CD4-positive, CD25-positive, alpha-beta regulatory T cell (primary cell): ENCODE results near the gene TSHZ3. TPM values are rescaled to one million over a fixed set of nuclear protein-coding genes. Genes with fewer than 3 reads are reported as not detected.
A peak's percentile ranks its signal among the peaks of the same experiment; 100 is the strongest.

ENCODE experiments used
- ATAC-seq, 2 donors: fragments of 150-1000 bp; cut with Tn5 transposase; one replicate each; pipeline ENCODE4 v1.10.0; 2021; ENCODE audit warnings: low read depth in 2 of 2, moderate number of reproducible peaks in 2 of 2, moderate library complexity in 1 of 2
- DNase-seq, 3 donors: peaks; one replicate each; pipeline versions ENCODE4 v3.0.0 to v3.0.0-alpha.2; 2012 to 2022; ENCODE audit warnings: mixed read lengths in 1 of 3
- H3K27ac ChIP-seq: one replicate; pipeline ENCODE4 v1.7.0; 2013; ENCODE audit warnings: mild to moderate bottlenecking, low read length; ENCODE audit not compliant: insufficient read depth, poor library complexity, severe bottlenecking
- H3K27me3 ChIP-seq: one replicate; pipeline ENCODE4 v1.7.0; 2013; ENCODE audit warnings: low read length; ENCODE audit not compliant: control insufficient read depth, insufficient read depth
- H3K36me3 ChIP-seq: one replicate; pipeline ENCODE4 v1.7.0; 2013; ENCODE audit warnings: mild to moderate bottlenecking, low read length, moderate library complexity; ENCODE audit not compliant: control insufficient read depth, insufficient read depth
- H3K4me1 ChIP-seq: 2 replicates; pipeline ENCODE4 v1.7.0; 2013; ENCODE audit warnings: mild to moderate bottlenecking, low read length; ENCODE audit not compliant: insufficient read depth, control insufficient read depth, poor library complexity, severe bottlenecking
- H3K4me3 ChIP-seq: one replicate; pipeline ENCODE4 v1.7.0; 2013; ENCODE audit warnings: low read depth, mild to moderate bottlenecking, low read length, moderate library complexity
- H3K9me3 ChIP-seq, 2 experiments: 1 replicate in 1 of 2; 2 replicates in 1 of 2; pipeline ENCODE4 v1.7.0; 2013; ENCODE audit warnings: low read length in 2 of 2, mild to moderate bottlenecking in 1 of 2, moderate library complexity in 1 of 2; ENCODE audit not compliant: control insufficient read depth in 2 of 2
- H3K27ac Mint-ChIP-seq, 3 donors: one replicate each; pipeline ENCODE4 v1.8.0; 2020 to 2022; ENCODE audit warnings: mild to moderate bottlenecking in 3 of 3, mixed read lengths in 3 of 3, moderate library complexity in 2 of 3
- H3K27me3 Mint-ChIP-seq: one replicate; pipeline ENCODE4 v1.8.0; 2022; ENCODE audit warnings: mild to moderate bottlenecking, mixed read lengths
- H3K36me3 Mint-ChIP-seq: one replicate; pipeline ENCODE4 v1.8.0; 2020; ENCODE audit warnings: mixed read lengths
- H3K4me1 Mint-ChIP-seq, 4 donors: one replicate each; pipeline ENCODE4 v1.8.0; 2020 to 2022; ENCODE audit warnings: mixed read lengths in 4 of 4, mild to moderate bottlenecking in 1 of 4
- H3K4me3 Mint-ChIP-seq, 4 donors: one replicate each; pipeline ENCODE4 v1.8.0; 2020 to 2022; ENCODE audit warnings: mild to moderate bottlenecking in 4 of 4, mixed read lengths in 4 of 4, moderate library complexity in 3 of 4
- H3K9me3 Mint-ChIP-seq, 7 donors: one replicate each; pipeline ENCODE4 v1.8.0; 2020 to 2022; ENCODE audit warnings: mixed read lengths in 7 of 7, mild to moderate bottlenecking in 3 of 7, moderate library complexity in 2 of 7
- polyA plus RNA-seq, 4 donors: library from polyadenylated mRNA; unstranded; fragments of 300-500 nt; fragmentation: Illumina TruSeq; gene quantifications; one replicate each; pipeline ENCODE4 v1.2.3, GENCODE V29; 2021
- total RNA-seq: library from RNA; stranded (reverse); gene quantifications from one replicate; pipeline ENCODE4 v1.2.3, GENCODE V29; 2022

Gene TSHZ3
- total and polyA plus RNA-seq, 5 donors from 2014 or later, result 0.24 to 2.5 (median 0.96) TPM

DNA sequence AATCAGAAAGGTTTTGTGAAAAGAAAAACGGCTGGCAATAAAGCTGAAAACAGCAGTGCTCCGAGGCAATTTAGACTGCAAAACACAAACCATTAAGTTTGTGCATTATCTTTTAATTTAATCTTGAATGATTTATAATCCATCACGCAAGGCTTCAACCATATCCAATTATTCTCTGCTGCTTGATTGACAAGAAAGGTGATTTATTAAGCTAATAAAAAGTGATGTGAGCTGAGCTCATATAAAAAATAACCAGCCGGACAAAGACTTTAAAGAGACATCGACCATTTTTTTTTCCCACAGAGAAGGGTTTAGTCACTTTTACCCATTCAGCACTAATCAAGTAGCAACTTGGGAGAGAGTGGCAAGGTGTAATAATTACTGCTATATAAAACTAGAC lies 33.6 kb downstream of the TSHZ3 start:
- H3K27ac Mint-ChIP-seq, result no peak overlapping the region
- H3K27me3 ChIP-seq, result no peaks in the 10 kb centered on the region
- H3K4me3 Mint-ChIP-seq, result no peak overlapping the region
- no peaks in the 10 kb centered on the region for H3K9me3 ChIP-seq
- no peak overlapping the region for H3K27ac ChIP-seq
- no peaks in the 10 kb centered on the region for H3K36me3 ChIP-seq
- no peak overlapping the region for H3K4me3 ChIP-seq
- H3K4me1 Mint-ChIP-seq, result no peaks in the 10 kb centered on the region
- peaks cover 4% of the 10 kb centered on the region for H3K27me3 Mint-ChIP-seq
- DNase-seq, result no peak
- no peaks in the 10 kb centered on the region for H3K4me1 ChIP-seq
- no peak for ATAC-seq
- H3K9me3 Mint-ChIP-seq, result no peaks in the 10 kb centered on the region
- H3K36me3 Mint-ChIP-seq, result no peaks in the 10 kb centered on the region

DNA sequence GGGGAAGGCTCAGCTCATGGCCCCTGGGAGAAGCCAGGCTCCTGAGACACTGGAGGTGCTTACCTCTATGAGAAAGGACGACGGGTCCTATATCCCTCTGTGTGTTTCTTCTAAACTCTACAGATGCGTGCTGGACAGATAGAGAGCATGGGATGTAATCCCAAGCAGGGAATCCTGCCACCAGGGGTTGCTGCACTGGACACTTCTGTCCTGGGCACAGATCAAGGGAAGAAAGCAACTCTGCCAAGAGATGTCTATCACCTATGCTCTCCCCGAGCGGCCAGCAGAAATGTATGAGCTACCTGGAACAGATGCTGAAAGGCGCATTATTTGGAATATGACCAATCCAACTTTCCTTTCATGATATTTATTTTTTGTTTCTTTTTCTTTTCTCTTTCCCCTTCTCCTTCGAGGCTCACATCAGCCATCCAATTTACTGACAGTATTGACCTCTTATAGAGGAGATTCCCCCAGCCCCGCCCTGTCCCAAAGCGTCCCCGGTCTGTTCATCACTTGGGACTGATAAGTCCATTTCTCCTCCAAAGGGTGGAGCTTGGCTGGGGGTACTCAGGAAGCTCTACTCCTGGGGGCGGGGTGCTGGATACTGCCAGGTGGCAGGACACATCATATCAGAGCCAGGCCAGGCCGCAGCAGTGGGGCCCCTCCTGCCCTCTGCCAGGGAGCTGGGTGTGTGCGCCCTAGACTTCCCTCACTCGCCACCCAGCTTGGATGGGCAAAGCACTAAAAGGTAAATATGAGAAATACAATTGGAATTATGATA lies 34.2 kb downstream of the TSHZ3 start:
- H3K4me1 ChIP-seq, result no peaks in the 10 kb centered on the region
- Mint-ChIP-seq H3K27ac (no peak overlapping the region), H3K27me3 (peaks cover 4% of the 10 kb centered on the region)

DNA sequence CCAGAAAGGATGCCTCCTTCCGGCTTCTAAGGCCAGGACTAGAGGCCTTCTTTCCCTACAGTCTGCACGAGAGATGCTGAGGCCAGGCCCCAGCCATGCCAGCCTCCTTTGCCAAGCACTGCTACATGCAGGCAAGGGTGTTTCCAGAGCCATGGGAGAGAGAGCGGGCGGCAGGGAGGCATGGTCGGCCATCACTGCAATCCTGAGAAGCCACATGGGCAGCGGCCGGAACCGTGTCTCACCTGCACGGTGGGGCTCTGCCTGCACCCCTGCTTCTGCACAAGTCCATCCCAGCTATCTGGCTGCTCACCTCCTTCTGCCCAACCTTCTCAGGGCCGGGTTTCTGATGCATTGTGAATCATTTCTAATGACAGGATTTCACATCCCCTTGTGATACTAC lies 35.1 kb downstream of the TSHZ3 start:
- no peaks in the 10 kb centered on the region for H3K36me3 Mint-ChIP-seq
- H3K27ac Mint-ChIP-seq, result no peak overlapping the region
- Histone ChIP-seq H3K4me1 (no peaks in the 10 kb centered on the region), H3K36me3 (no peaks in the 10 kb centered on the region), H3K9me3 (no peaks in the 10 kb centered on the region), H3K4me3 (no peak overlapping the region), H3K27me3 (no peaks in the 10 kb centered on the region), H3K27ac (no peak overlapping the region)
- H3K27me3 Mint-ChIP-seq, result peaks cover 4% of the 10 kb centered on the region
- no peaks in the 10 kb centered on the region for H3K4me1 Mint-ChIP-seq
- no peak for DNase-seq
- H3K4me3 Mint-ChIP-seq, result peak overlapping the region in 1 of 4 donors; percentile 11
- no peaks in the 10 kb centered on the region for H3K9me3 Mint-ChIP-seq
- ATAC-seq, result no peak

More for the DNA sequence above, 34.2 kb downstream of the TSHZ3 start:
- Mint-ChIP-seq H3K4me1 (no peaks in the 10 kb centered on the region), H3K9me3 (no peaks in the 10 kb centered on the region), H3K4me3 (no peak overlapping the region), H3K36me3 (no peaks in the 10 kb centered on the region)
- no peaks in the 10 kb centered on the region for H3K9me3 ChIP-seq
- DNase-seq (no peak), ATAC-seq (no peak)
- H3K27me3 ChIP-seq, result no peaks in the 10 kb centered on the region
- H3K27ac ChIP-seq, result no peak overlapping the region
- H3K36me3 ChIP-seq, result no peaks in the 10 kb centered on the region
- H3K4me3 ChIP-seq, result no peak overlapping the region

DNA sequence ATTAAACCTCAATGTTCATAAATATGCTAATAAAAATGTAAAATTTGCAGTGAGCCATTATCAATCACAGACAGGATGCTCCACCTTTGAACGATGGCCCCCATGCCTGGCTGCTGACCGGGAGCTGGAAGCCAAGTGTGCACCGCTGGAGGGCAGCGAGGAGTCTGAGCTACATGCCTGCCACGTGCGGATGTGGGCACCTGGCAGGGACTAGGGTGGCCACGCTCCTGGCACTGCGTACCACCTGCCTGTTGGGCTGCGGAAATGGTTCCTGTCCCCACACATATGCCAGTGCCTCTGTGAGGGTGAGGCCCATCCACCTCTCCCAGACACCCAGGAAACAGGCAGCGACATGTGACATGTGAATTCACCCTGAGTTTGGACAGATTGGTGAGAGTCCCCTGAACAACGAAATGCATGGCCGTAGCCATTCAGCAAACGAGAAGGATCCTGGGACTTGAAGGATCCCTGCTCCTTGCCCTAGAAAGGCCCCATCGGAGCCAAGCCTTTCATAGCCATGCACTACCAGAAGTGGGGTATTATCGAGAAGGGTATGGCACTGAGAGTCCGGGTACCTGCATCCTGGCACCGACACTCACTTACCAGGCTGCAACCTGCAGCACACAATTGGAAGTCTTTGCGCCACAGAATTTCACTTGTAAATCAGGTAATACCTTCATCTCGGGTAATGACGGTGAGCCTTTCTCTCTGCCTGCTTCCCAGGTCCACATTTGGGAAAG lies 35.8 kb downstream of the TSHZ3 start:
- peaks cover 4% of the 10 kb centered on the region for H3K27me3 Mint-ChIP-seq
- no peak overlapping the region for H3K4me3 Mint-ChIP-seq
- no peaks in the 10 kb centered on the region for H3K36me3 Mint-ChIP-seq
- H3K36me3 ChIP-seq, result no peaks in the 10 kb centered on the region
- H3K9me3 Mint-ChIP-seq, result no peaks in the 10 kb centered on the region
- no peak overlapping the region for H3K27ac ChIP-seq
- H3K4me1 Mint-ChIP-seq, result no peaks in the 10 kb centered on the region
- no peak overlapping the region for H3K27ac Mint-ChIP-seq
- H3K4me3 ChIP-seq, result no peak overlapping the region
- no peaks in the 10 kb centered on the region for H3K9me3 ChIP-seq
- no peaks in the 10 kb centered on the region for H3K27me3 ChIP-seq
- no peak for DNase-seq
- H3K4me1 ChIP-seq, result no peaks in the 10 kb centered on the region
- no peak for ATAC-seq

DNA sequence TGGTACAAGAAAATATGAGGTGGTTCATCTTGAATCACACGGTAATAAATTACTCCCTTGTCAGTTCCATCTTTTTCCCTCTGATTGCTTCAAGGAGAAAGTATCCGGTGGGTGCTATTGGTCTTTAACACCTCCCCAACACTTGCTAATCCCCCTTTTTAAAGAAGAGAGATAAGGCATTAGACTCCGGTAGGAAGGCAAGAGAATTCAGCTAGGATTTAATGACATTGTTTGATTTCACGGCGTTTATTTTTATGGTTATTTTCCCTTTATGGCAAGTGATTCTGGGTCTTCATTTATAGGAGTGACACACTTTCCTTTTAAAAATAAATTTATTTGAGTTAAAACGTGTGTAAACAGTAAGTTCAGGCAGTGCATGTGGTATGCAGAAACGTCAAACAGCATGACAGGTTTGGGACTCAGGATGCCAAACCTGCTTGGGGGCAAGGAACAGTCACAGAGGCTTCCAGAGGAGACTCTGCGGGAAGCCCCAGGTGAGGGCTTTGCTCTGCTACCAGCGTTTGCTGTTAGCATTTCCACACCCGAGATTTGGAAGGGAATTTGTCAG lies 36.5 kb downstream of the TSHZ3 start:
- Mint-ChIP-seq H3K9me3 (no peaks in the 10 kb centered on the region), H3K27me3 (peaks cover 4% of the 10 kb centered on the region), H3K27ac (no peak overlapping the region), H3K4me3 (no peak overlapping the region), H3K36me3 (no peaks in the 10 kb centered on the region), H3K4me1 (no peaks in the 10 kb centered on the region)
- no peak overlapping the region for H3K4me3 ChIP-seq
- H3K36me3 ChIP-seq, result no peaks in the 10 kb centered on the region
- no peaks in the 10 kb centered on the region for H3K27me3 ChIP-seq
- no peaks in the 10 kb centered on the region for H3K4me1 ChIP-seq
- no peaks in the 10 kb centered on the region for H3K9me3 ChIP-seq
- DNase-seq, result no peak
- no peak for ATAC-seq
- no peak overlapping the region for H3K27ac ChIP-seq

DNA sequence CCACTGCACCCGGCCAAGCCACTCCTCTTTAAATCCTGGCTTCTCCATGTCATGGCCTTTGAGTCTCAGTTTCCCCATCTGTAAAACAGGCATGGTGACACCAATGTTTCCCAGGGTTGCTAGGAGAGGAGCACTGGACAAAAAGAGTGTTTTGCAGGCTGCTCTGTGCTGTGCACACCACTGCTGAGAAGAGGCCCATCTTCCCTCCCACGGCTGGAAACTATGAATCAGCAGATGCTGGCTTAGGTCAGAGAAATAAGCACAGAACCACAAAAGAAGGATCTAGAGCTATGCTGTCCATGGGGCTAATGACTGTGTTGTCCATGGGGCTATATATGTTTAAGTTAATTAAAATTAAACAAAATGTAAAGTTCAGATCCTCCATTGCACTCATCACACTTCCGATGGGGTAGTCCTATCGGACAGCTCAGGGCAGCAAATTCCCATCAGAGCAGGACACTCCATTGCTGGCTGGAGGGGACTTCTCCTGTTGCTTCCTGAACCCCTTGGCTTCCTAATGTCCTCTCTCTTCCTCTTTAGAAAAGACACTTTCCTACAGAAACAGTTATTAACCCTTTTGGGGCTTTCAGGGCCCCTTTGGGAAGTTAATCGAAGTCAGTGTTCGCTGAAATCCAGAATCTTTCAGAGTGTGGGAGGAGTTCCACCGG lies 37.1 kb downstream of the TSHZ3 start:
- H3K4me3 Mint-ChIP-seq, result no peak overlapping the region
- H3K27me3 ChIP-seq, result no peaks in the 10 kb centered on the region
- H3K36me3 Mint-ChIP-seq, result no peaks in the 10 kb centered on the region
- H3K4me1 ChIP-seq, result no peaks in the 10 kb centered on the region
- no peaks in the 10 kb centered on the region for H3K36me3 ChIP-seq
- peaks cover 4% of the 10 kb centered on the region for H3K27me3 Mint-ChIP-seq
- H3K4me1 Mint-ChIP-seq, result no peaks in the 10 kb centered on the region
- ATAC-seq (no peak), DNase-seq (no peak)
- no peaks in the 10 kb centered on the region for H3K9me3 ChIP-seq
- no peaks in the 10 kb centered on the region for H3K9me3 Mint-ChIP-seq
- no peak overlapping the region for H3K4me3 ChIP-seq
- no peak overlapping the region for H3K27ac Mint-ChIP-seq
- H3K27ac ChIP-seq, result no peak overlapping the region

DNA sequence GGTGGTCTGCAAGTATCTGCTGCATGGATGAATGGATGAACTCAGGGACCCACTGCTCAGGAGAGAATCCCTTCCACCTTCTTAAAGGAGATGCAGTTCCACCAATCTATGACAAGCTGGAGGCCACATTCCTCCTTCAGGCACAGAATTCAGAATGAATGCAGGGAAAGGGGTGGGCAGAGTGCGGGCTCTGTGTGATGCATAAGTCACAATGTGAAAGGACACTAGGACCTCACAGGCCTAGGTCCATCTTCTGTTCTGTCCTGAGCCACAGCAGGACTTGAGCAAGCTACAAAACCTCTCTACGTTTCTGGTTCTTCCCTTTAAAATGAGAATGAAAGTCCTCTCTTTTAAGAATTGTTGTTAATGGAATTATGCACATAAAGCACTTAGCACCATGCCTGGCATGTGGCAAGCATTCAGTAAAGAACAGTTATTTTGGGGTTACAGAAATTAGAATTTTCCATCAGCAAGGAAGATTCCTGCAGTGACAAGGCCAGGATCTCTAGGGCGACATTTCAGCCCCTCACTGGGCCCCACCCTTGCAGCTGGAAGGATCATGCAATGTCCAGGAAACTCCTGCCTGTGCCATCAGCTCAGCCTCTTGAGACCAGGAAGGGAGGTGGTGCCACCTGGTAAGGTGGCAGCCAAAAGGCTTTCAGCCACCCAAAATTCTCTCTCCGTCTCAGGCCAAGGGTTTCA lies 38.7 kb downstream of the TSHZ3 start:
- H3K27me3 ChIP-seq, result no peaks in the 10 kb centered on the region
- H3K4me3 Mint-ChIP-seq, result no peak overlapping the region
- no peaks in the 10 kb centered on the region for H3K27me3 Mint-ChIP-seq
- no peak overlapping the region for H3K27ac ChIP-seq
- no peak overlapping the region for H3K27ac Mint-ChIP-seq
- no peaks in the 10 kb centered on the region for H3K9me3 ChIP-seq
- H3K9me3 Mint-ChIP-seq, result no peaks in the 10 kb centered on the region
- no peaks in the 10 kb centered on the region for H3K4me1 ChIP-seq
- H3K36me3 ChIP-seq, result no peaks in the 10 kb centered on the region
- H3K4me1 Mint-ChIP-seq, result no peaks in the 10 kb centered on the region
- H3K4me3 ChIP-seq, result no peak overlapping the region
- no peaks in the 10 kb centered on the region for H3K36me3 Mint-ChIP-seq
- ATAC-seq (no peak), DNase-seq (no peak)
